Adrenal gland (tissue), 5 donors: Measurements from ENCODE around the gene CFLAR.
"Not testable (repeated sequence)": the region's sequence is repeated elsewhere in the genome, so short reads cannot be mapped to it uniquely, and the experiment has no call there.

Experiments used
- CTCF ChIP-seq, 6 experiments: fragments of 450-650 bp in 4 of 6; fragments of 200-600 bp in 2 of 6; sonication (generic) in 1 of 6; IDR thresholded peaks; 1 replicate in 5 of 6; 2 replicates in 1 of 6; pipeline versions ENCODE4 v1.5.1 to v1.8.0; 2016 to 2021; ENCODE audit warnings: antibody characterized with exemption in 6 of 6, mild to moderate bottlenecking in 2 of 6, moderate library complexity in 1 of 6
- POLR2A ChIP-seq, 2 donors: fragments of 450-650 bp; IDR thresholded peaks; one replicate each; pipeline ENCODE4 v1.6.1; 2017; ENCODE audit warnings: antibody characterized with exemption in 2 of 2, mild to moderate bottlenecking in 2 of 2, moderate library complexity in 1 of 2
- donor health status: DM: no; HTN: no; CAD: no.

- TF ChIP-seq CTCF, POLR2A (IDR thresholded peaks at IDR 0.05): not testable (repeated sequence)
These were observed 67.9 kb downstream of the CFLAR start for GRCh38 chr2:201183835-201184234.
